Endodermal cell (in vitro differentiated cells): ENCODE results near the gene PXDN. TPM values are rescaled to one million over a fixed set of nuclear protein-coding genes. Genes with fewer than 3 reads are reported as not detected.
A peak's percentile ranks its signal among the peaks of the same experiment; 100 is the strongest.

Experiments
- DNase-seq: peaks from one replicate; pipeline ENCODE4 v3.0.0-alpha.2; 2017
- H3K27ac ChIP-seq: 2 replicates; pipeline ENCODE4 v1.5.1; 2013; ENCODE audit warnings: mild to moderate bottlenecking, low read depth, low read length, moderate library complexity
- H3K27me3 ChIP-seq: 2 replicates; pipeline ENCODE4 v1.6.1; 2013; ENCODE audit warnings: mild to moderate bottlenecking, low read length, moderate library complexity; ENCODE audit not compliant: insufficient read depth, control insufficient read depth, poor library complexity, severe bottlenecking
- H3K36me3 ChIP-seq: 2 replicates; pipeline ENCODE4 v1.7.0; 2013; ENCODE audit warnings: mild to moderate bottlenecking, low read length, moderate library complexity; ENCODE audit not compliant: control insufficient read depth, insufficient read depth
- H3K4me1 ChIP-seq: one replicate; pipeline ENCODE4 v1.7.0; 2013; ENCODE audit warnings: low read length; ENCODE audit not compliant: control insufficient read depth, insufficient read depth
- H3K4me3 ChIP-seq: 2 replicates; pipeline ENCODE4 v1.5.1; 2013; ENCODE audit warnings: mild to moderate bottlenecking, low read length, moderate library complexity
- H3K9ac ChIP-seq: 2 replicates; pipeline ENCODE4 v1.6.1; 2013; ENCODE audit warnings: mild to moderate bottlenecking, low read length, moderate library complexity; ENCODE audit not compliant: poor library complexity, severe bottlenecking; ENCODE audit errors: extremely low read depth
- H3K9me3 ChIP-seq: 2 replicates; pipeline ENCODE4 v1.6.1; 2013; ENCODE audit warnings: mild to moderate bottlenecking, low read length, moderate library complexity; ENCODE audit not compliant: control insufficient read depth
- H3K27ac Mint-ChIP-seq: 2 replicates; pipeline ENCODE4 v1.8.0; 2020; ENCODE audit warnings: mixed read lengths
- H3K27me3 Mint-ChIP-seq: 2 replicates; pipeline ENCODE4 v1.8.0; 2021; ENCODE audit warnings: mild to moderate bottlenecking, mixed read lengths; ENCODE audit not compliant: insufficient read depth
- H3K36me3 Mint-ChIP-seq: 2 replicates; pipeline ENCODE4 v1.8.0; 2020; ENCODE audit warnings: low read depth, mixed read lengths
- H3K4me1 Mint-ChIP-seq: 2 replicates; pipeline ENCODE4 v1.8.0; 2020; ENCODE audit warnings: mixed read lengths
- H3K4me3 Mint-ChIP-seq: 2 replicates; pipeline ENCODE4 v1.8.0; 2020; ENCODE audit warnings: mild to moderate bottlenecking, moderate library complexity, mixed read lengths
- H3K9me3 Mint-ChIP-seq: 2 replicates; pipeline ENCODE4 v1.8.0; 2020; ENCODE audit warnings: mild to moderate bottlenecking, mixed read lengths
- WGBS, 2 experiments: methylation state at CpG; one replicate each; pipeline versions ENCODE4 v1.1.5 to v1.1.7; 2013; ENCODE audit warnings: missing lambda C conversion rate in 2 of 2, mixed read lengths in 1 of 2; ENCODE audit not compliant: insufficient coverage in 1 of 2, insufficient read length in 1 of 2; 5-methylcytosine and 5-hydroxymethylcytosine counted together
- total RNA-seq, 2 donors: library from RNA; stranded (reverse); fragmentation: NEBNext Ultra II Directional in 1 of 2; extraction: Animal tissue kit (Norgen Biotek cat#: 25700) in 1 of 2; gene quantifications; 2 replicates in 1 of 2; 3 replicates in 1 of 2; pipeline ENCODE4 v1.2.1, GENCODE V29; 2021
- TF ChIP-seq, protein P1 (sequence below): fragments of 200-600 bp; sonication (generic); conservative IDR thresholded peaks from 2 replicates; pipeline ENCODE4 v1.5.0; 2021; ENCODE audit warnings: antibody characterized with exemption, mild to moderate bottlenecking

PXDN gene
- total RNA-seq, 2 donors from 2014 or later: 212 to 247 TPM

DNA sequence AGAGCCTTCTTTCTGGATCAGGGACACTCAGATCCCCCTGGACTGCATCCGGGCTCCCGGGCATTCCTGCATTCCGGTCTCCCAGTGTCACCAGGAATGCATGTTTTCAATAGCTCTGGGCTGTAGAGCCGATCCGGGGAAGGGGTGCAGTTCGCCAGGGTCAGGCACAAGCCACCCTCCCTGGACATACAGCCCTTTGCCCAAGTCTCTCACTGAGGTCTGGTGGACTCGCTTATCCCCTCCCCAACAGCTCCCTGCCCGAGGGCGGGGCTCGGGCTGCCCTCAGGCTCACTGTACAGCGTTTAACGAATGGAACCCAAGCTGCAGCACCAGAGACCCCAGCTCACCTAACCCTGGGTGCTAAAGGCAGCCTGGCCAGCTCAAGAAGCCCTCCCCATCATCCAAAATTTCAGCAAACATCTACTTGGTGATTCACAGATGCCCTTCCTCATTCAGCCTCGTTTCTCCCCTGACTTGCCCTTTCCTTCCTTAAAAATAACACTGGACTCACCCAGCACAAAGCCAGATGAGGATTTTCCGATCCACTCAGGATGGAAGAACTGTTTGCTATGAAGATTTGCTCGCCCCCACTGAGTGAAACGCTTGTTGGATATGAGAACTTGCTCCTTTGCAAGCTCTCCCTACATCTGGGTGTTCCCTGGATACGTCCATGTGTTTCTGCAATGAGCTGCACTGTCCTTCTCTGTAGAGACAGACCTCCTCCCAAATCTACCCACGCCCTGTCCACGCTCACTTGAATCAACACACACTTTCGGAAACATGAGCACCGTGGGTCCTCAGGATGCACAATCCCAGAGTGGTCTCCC is 58.1 kb downstream of the PXDN start:
- Mint-ChIP-seq H3K9me3 (no peaks in the 10 kb centered on the region), H3K36me3 (peaks cover 64% of the 10 kb centered on the region), H3K27ac (peak overlapping the region; percentile 83), H3K27me3 (no peaks in the 10 kb centered on the region), H3K4me1 (no peaks in the 10 kb centered on the region), H3K4me3 (no peak overlapping the region)
- WGBS, 2 experiments: 85 to 87% methylated on average over 11 to 21 of the region's 21 CpGs
- H3K36me3 ChIP-seq: peaks cover 88% of the 10 kb centered on the region
- no peaks in the 10 kb centered on the region for H3K9me3 ChIP-seq
- H3K4me1 ChIP-seq: no peaks in the 10 kb centered on the region
- H3K4me3 ChIP-seq: no peak overlapping the region
- H3K9ac ChIP-seq: no peak overlapping the region
- peak; percentile 74 for DNase-seq
- TF ChIP-seq, protein P1, sequence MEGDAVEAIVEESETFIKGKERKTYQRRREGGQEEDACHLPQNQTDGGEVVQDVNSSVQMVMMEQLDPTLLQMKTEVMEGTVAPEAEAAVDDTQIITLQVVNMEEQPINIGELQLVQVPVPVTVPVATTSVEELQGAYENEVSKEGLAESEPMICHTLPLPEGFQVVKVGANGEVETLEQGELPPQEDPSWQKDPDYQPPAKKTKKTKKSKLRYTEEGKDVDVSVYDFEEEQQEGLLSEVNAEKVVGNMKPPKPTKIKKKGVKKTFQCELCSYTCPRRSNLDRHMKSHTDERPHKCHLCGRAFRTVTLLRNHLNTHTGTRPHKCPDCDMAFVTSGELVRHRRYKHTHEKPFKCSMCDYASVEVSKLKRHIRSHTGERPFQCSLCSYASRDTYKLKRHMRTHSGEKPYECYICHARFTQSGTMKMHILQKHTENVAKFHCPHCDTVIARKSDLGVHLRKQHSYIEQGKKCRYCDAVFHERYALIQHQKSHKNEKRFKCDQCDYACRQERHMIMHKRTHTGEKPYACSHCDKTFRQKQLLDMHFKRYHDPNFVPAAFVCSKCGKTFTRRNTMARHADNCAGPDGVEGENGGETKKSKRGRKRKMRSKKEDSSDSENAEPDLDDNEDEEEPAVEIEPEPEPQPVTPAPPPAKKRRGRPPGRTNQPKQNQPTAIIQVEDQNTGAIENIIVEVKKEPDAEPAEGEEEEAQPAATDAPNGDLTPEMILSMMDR: no peak
- H3K27ac ChIP-seq: peak overlapping the region; percentile 61
- H3K27me3 ChIP-seq: no peaks in the 10 kb centered on the region

DNA sequence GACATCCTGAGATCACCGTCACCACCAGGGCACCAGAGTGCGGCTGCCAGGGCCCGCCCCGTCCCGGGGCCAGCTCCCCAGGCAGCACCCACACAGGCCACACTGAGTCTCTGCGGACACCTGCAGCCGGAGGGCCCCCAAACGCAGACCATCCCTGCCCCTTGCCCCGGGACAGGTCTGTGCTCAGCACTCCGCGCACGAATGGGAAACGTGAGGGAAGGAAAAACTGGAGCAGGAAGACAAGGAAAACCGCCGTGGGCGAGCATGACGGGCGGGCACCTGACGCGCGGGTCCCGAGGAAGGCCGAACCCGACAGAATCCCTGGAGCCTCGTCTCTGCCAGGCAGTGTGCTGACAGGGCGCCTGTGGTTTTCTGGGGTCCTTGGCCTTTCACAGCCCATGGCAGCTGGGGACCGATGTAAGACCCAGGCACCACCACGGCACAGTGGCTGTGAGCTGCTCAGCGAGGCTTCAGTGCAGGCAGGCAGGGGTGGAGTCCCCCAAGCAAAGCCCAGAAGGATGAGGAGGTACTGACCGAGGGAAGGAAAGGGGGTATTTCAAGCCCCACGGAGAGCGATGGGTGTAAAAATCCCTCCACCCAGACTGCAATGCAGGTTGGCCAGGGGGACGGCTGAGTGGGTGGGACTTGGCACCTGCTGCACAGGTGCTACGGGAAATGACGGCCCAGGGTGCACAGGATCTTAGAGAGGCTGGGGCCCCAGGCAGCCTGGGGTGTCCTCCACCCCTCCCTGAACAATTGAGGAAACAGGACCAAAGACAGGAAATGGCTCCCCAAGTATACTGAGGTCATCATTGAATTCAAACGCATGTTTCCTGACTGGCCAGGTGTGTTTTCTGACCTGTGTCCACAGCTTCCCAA is 59.0 kb downstream of the PXDN start:
- Mint-ChIP-seq H3K27ac (peak overlapping the region; percentile 79), H3K9me3 (no peaks in the 10 kb centered on the region), H3K4me3 (no peak overlapping the region), H3K36me3 (peaks cover 61% of the 10 kb centered on the region), H3K4me1 (no peaks in the 10 kb centered on the region), H3K27me3 (no peaks in the 10 kb centered on the region)
- H3K27me3 ChIP-seq: no peaks in the 10 kb centered on the region
- no peaks in the 10 kb centered on the region for H3K4me1 ChIP-seq
- no peak overlapping the region for H3K27ac ChIP-seq
- no peaks in the 10 kb centered on the region for H3K9me3 ChIP-seq
- peaks cover 80% of the 10 kb centered on the region for H3K36me3 ChIP-seq
- peak; percentile 49 for DNase-seq
- no peak overlapping the region for H3K9ac ChIP-seq
- H3K4me3 ChIP-seq: no peak overlapping the region
- TF ChIP-seq, protein P1: no peak
- 92 to 93% methylated on average over 27 to 36 of the region's 36 CpGs for WGBS, 2 experiments

DNA sequence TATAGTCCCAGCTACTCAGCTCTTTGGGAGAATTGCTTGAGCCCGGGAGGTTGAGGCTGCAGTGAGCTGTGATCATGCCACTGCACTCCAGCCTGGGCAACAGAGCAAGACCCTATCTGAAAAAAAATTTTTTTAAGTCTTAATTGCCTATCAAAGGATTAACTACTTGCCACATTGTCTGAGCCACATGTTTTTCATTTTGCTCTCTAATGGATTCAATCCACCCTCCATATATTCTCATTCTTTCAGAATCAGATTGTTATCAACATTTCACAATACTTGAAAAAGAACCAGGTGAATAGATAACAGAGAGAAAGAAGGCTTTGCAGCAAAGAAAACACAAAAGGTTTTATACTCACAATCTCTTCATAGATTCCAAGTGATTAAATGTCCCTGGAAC is 61.0 kb downstream of the PXDN start:
- H3K27ac ChIP-seq: no peak overlapping the region
- no peak overlapping the region for H3K9ac ChIP-seq
- TF ChIP-seq, protein P1: no peak
- Mint-ChIP-seq H3K4me1 (no peaks in the 10 kb centered on the region), H3K27me3 (no peaks in the 10 kb centered on the region), H3K9me3 (no peaks in the 10 kb centered on the region), H3K4me3 (no peak overlapping the region), H3K27ac (no peak overlapping the region), H3K36me3 (peaks cover 45% of the 10 kb centered on the region)
- no peak for DNase-seq
- H3K9me3 ChIP-seq: no peaks in the 10 kb centered on the region
- H3K27me3 ChIP-seq: no peaks in the 10 kb centered on the region
- H3K4me1 ChIP-seq: no peaks in the 10 kb centered on the region
- H3K4me3 ChIP-seq: no peak overlapping the region
- peaks cover 83% of the 10 kb centered on the region for H3K36me3 ChIP-seq
- WGBS, 2 experiments: 91 to 94% methylated on average over 1 of the region's 1 CpG
